Lower leg skin (tissue), 4 donors: Measurements from ENCODE around the gene LRRC26. TPM values are rescaled to one million over a fixed set of nuclear protein-coding genes. Genes with fewer than 3 reads are reported as not detected.

Experiments
- DNase-seq, 2 donors: peaks; one replicate each; pipeline ENCODE4 v3.0.0-alpha.2; 2019; ENCODE audit warnings: low spot score in 2 of 2
- H3K4me3 ChIP-seq: fragments of 200-600 bp; sonication (generic); 2 replicates; pipeline ENCODE4 v1.5.1; 2017; ENCODE audit warnings: mild to moderate bottlenecking, low read depth; ENCODE audit not compliant: poor library complexity, severe bottlenecking
- POLR2A ChIP-seq, 2 donors: fragments of 450-650 bp; IDR thresholded peaks; one replicate each; pipeline ENCODE4 v1.6.1; 2016 to 2017; ENCODE audit warnings: antibody characterized with exemption in 2 of 2, mild to moderate bottlenecking in 1 of 2, moderate library complexity in 1 of 2
- WGBS, 2 donors: methylation state at CpG; one replicate each; pipeline ENCODE4 v1.1.5; 2018; 5-methylcytosine and 5-hydroxymethylcytosine counted together
- intact Hi-C: fragments of 100-400 bp; cut with DNase I; formaldehyde crosslinking; loops from one replicate; pipeline ENCODE4 v1.15.0; 2023; ENCODE audit warnings: low total_unique reads
- total RNA-seq, 4 donors: library from RNA; depleted of rRNA; stranded (reverse); fragments of >200 nt; gene quantifications; one replicate each; pipeline ENCODE4 v1.1.0, GENCODE V29; 2016
- TF ChIP-seq, protein P1 (sequence below), 3 donors: fragments of 450-650 bp; IDR thresholded peaks; one replicate each; pipeline ENCODE4 v1.5.1; 2016; ENCODE audit warnings: antibody characterized with exemption in 3 of 3, mild to moderate bottlenecking in 3 of 3, moderate library complexity in 2 of 3

LRRC26 gene
- total RNA-seq, 4 donors from 2014 or later: 4.1 to 29.0 (median 21.3) TPM

DNA sequence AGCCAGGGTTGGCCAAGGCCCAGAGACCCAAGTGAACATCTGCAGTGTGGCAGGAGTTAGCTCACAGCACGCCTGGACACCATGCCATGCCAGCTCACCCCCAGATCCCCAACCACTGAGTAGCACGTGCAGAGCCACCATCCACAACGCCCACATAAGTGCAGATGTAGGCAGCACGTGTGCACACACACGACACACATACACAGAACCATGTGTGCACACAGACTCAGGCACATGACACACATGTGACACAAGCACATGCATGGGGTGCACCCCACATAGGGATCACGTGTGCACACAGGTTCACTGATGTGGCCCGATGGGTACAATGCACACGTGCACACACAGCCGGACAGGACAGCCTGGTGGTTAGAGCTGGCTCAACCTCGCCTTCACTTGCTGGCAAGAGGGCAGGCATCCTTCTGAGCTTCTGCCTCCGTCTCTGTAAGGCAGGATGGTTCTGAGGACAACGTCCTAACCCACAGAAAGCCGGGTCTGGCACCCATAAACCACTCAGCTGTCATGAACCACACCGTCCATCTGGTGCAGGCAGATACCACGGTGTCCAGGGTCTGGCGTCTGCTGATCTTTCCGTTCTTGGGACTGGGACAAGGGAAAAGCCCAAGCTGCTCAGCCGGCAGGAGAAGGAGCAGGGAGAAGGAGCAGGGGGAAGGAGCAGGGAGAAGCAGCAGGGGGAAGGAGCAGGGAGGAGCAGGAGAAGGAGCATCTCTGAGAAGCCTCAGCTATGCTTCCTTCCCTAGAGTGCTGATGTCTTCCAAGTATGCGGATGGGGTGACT, 12.0 kb downstream of the LRRC26 start:
- DNase-seq: no peak
- no peak for TF ChIP-seq POLR2A (IDR thresholded peaks at IDR 0.05)
- TF ChIP-seq, protein P1, sequence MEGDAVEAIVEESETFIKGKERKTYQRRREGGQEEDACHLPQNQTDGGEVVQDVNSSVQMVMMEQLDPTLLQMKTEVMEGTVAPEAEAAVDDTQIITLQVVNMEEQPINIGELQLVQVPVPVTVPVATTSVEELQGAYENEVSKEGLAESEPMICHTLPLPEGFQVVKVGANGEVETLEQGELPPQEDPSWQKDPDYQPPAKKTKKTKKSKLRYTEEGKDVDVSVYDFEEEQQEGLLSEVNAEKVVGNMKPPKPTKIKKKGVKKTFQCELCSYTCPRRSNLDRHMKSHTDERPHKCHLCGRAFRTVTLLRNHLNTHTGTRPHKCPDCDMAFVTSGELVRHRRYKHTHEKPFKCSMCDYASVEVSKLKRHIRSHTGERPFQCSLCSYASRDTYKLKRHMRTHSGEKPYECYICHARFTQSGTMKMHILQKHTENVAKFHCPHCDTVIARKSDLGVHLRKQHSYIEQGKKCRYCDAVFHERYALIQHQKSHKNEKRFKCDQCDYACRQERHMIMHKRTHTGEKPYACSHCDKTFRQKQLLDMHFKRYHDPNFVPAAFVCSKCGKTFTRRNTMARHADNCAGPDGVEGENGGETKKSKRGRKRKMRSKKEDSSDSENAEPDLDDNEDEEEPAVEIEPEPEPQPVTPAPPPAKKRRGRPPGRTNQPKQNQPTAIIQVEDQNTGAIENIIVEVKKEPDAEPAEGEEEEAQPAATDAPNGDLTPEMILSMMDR (IDR thresholded peaks at IDR 0.05): no peak
- 44 to 48% methylated on average over 15 to 19 of the region's 19 CpGs for WGBS, 2 donors
- no peak overlapping the region for H3K4me3 ChIP-seq
- intact Hi-C loops: no loop called here

DNA sequence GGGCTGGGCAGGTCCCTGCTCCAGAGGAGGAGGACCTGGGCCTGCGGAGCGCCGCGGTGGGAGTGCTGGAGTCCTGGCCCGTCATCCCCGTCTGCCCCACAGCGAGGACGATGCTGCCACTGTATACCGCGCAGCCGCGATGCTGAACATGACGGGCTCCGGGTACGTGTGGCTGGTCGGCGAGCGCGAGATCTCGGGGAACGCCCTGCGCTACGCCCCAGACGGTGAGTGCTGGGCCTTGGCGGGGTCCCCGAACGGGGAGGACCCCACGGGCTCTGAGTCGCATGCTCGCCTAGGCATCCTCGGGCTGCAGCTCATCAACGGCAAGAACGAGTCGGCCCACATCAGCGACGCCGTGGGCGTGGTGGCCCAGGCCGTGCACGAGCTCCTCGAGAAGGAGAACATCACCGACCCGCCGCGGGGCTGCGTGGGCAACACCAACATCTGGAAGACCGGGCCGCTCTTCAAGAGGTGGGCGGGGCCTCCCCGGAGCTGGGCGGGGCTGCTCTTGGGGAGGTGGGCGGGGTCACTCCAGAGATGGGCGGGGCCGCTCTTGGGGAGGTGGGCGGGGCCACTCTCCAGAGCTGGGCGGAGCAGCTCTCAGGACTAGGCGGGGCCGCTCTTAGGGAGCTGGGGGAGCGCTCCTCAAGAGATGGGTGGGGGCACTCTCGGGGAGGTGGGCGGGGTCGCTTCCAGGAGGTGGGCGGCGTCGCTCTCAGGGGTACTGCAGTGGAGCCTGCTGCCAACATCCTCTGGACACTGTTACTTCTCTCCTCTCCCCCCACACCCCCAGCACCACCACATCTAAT, 13.1 kb downstream of the LRRC26 start:
- no peak overlapping the region for H3K4me3 ChIP-seq
- 2 to 13% methylated on average over 22 to 47 of the region's 65 CpGs for WGBS, 2 donors
- DNase-seq: no peak
- TF ChIP-seq POLR2A (IDR thresholded peaks at IDR 0.05): no peak
- TF ChIP-seq, protein P1 (IDR thresholded peaks at IDR 0.05): no peak
- intact Hi-C loops: no loop called here

DNA sequence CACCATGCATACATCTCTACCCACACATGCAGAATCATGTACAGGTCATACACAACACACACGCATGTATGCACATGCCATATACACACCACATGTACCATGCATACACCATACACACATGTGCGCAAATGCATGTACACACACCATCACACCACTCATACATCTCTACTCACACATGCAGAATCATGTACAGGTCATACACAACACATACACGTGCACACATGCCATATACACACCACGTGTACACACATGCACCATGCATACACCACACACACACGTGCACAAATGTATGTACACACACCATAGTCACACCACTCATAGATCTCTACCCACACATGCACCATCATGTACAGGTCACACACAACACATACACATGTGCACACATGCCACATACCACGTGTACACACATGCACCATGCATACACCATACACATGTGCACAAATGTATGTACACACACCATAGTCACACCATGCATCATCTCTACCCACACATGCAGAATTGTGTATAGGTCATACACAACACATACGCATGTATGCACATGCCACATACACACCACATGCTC, 16.9 kb downstream of the LRRC26 start:
- TF ChIP-seq, protein P1 (IDR thresholded peaks at IDR 0.05): no peak
- TF ChIP-seq POLR2A (IDR thresholded peaks at IDR 0.05): no peak
- intact Hi-C loops: no loop called here
- 90 to 92% methylated on average over 7 of the region's 7 CpGs for WGBS, 2 donors
- no peak for DNase-seq
- H3K4me3 ChIP-seq: no peak overlapping the region

DNA sequence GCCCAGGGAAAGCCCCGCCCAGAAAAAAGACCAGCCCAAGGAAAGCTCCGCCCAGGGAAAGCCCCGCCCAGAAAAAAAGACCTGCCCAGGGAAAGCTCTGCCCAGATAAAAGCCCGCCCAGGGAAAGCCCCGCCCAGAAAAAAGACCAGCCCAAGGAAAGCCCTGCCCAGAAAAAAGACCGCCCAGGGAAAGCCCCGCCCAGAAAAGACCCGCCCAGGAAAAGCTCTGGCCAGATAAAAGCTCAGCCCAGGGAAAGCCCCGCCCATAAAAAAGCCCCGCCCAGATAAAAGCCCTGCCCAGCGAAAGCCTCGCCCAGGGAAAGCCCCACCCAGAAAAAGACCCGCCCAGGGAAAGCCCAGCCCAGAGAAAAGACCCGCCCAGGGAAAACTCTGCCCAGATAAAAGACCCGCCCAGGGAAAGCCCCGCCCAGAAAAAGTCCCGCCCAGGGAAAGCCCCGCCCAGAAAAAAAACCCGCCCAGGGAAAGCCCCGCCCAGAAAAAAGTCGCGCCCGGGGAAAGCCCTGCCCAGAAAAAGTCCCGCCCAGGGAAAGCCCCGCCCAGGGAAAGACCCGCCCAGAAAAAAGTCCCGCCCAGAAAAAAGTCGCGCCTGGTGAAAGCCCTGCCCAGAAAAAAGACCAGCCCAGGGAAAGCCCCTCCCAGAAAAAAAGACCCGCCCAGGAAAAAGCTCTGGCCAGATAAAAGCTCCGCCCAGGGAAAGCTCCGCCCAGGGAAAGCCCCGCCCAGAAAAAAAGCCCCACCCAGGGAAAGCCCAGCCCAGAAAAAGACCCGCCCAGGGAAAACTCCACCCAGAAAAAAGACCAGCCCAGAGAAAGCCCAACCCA, 19.0 kb downstream of the LRRC26 start:
- no peak for DNase-seq
- 22 to 35% methylated on average over 34 of the region's 34 CpGs for WGBS, 2 donors
- TF ChIP-seq POLR2A (IDR thresholded peaks at IDR 0.05): no peak
- TF ChIP-seq, protein P1 (IDR thresholded peaks at IDR 0.05): no peak
- no peak overlapping the region for H3K4me3 ChIP-seq
- intact Hi-C loops: no loop called here

DNA sequence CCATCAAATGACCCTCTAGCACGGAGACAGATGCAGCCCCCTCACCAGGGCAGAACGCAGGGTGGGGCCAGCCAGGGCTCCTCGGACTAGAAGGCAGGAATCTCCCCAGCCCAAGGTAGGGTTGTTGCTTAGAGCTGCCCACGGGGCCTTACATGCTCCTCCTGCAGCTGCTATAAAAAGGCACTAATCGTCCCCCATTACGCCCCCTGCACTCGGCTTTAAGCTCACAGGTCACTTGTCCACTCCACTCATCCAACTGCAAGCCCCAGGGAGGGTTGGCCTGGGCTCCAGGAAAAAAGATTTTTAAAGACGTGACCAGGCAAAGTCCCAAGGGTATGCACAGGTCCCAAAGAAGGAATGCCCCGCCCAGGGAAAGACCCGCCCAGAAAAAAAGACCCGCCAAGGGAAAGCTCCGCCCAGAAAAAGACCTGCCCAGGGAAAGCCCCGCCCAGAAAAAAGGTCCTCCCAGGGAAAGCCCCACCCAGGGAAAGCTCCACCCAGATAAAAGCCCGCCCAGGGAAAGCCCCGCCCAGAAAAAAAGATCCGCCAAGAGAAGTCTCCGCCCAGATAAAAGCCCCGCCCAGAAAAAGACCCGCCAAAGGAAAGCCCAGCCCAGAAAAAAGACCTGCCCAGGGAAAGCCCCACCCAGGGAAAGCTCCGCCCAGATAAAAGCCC, 19.8 kb downstream of the LRRC26 start:
- 38 to 54% methylated on average over 19 to 20 of the region's 20 CpGs for WGBS, 2 donors
- no peak for DNase-seq
- TF ChIP-seq POLR2A (IDR thresholded peaks at IDR 0.05): no peak
- TF ChIP-seq, protein P1 (IDR thresholded peaks at IDR 0.05): no peak
- intact Hi-C loops: no loop called here
- no peak overlapping the region for H3K4me3 ChIP-seq
